DMS79 (cell line): ENCODE measurements around the gene MLEC.

ENCODE experiments used
- DNase-seq: peaks from one replicate; lab custom pipeline; 2025; lab: John Stamatoyannopoulos, UW

The MLEC gene

DNA sequence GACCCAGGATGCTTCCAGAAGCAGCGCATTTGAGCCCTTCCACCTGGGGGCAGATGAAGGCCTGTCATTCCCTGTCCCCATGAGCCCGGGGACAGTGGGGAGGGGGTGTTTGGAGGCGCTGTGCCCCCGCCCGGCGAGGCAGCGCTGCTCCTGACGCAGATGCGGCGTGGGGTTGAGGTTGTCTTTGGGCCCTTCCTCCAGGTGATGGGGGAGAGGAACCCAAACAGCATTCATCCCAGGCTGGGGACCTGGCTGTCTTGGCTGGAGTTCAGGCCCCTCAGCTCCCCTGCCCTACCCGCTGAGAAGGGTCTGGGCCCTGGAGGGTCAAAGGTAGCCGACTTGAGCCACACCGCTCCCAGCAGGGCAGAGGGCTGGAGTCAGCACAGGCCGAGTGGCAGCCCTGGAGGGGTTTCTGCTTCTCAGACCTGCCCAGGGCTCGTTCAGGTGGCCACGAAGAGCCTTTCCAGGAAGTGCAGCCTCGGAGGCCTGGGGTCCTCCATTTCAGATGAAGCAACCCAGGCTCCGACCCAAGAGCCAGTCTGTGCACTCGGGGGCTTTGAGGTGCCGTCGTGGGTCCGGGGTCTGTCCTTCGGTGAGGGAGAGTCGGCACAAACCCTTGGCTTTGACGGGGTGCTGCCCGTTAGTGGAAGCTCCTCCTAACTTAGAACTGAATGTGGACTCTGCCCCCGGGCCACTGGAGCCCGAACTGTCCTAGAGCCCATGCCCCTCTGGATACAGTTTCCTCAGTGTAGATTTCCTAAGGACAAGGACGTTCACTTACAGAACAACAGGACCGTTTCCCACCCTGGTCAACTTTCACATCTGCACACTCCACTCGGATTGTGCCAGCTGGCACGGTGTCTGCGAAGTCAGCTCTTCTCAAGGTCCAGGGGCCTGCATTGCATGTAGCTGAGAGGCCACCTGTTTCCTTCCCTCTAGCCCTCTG lies 54.8 kb downstream of the MLEC start:
- DNase-seq = no peak

- no peak for DNase-seq
Observed at GRCh38 chr12:120744922-120745493, 58.1 kb downstream of the MLEC start.

- no peak for DNase-seq
Observed at GRCh38 chr12:120748242-120748641, 61.3 kb downstream of the MLEC start.

GRCh38 chr12:120749256-120749655 lies 62.3 kb downstream of the MLEC start:
- no peak for DNase-seq

DNA sequence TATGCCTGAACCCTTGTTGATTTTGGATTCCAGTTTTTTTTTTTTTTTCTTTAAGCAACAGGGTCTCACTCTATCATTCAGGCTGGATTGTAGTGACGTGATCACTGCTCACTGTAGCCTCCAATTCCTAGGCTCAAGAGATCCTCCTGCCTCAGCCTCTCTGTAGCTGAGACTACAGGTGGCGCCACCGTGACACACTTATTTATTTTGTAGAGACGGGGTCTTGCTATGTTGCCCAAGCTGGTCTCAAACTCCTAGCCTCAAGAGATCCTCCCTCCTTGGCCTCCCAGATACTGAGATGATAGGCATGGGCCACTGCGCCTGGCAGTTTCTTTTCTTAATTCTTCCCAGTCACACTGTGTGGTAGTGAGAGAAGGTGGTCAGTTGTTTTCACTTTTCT lies 63.9 kb downstream of the MLEC start:
- DNase-seq = no peak

DNA sequence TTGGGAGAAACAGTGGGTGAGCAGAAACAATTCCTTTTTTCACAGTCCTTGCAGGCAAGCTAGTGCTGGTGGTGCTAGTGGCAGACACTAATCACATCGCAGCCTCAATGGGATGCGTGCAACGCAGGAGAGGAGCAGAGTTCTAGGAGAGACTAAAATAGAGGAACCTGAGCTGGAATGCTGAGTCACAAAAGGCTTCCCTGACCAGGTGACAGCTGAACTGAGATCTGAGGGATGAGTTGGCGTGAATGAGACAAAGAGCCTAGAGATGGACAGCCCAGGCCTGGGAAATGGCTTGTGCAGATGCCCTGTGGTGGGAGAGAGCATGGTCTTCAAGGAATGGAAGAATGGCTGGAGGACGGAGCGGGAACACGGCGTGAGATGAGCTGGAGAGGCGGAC lies 64.4 kb downstream of the MLEC start:
- DNase-seq = no peak
